HEK293T (cell line): Measurements from ENCODE around the gene MINAR2.
A peak's percentile ranks its signal among the peaks of the same experiment; 100 is the strongest.

Source experiments
- CTCF ChIA-PET: fragments of 350-600 bp; formaldehyde crosslinking; extraction: SDS; loops from one replicate; lab custom pipeline; 2021; ENCODE audit warnings: antibody characterized with exemption, inconsistent platforms; lab: Yijun Ruan, JAX
- POLR2A ChIA-PET: fragments of 350-600 bp; formaldehyde crosslinking; extraction: SDS; loops from one replicate; lab custom pipeline; 2020; ENCODE audit warnings: antibody characterized with exemption, inconsistent platforms; lab: Yijun Ruan, JAX
- DNase-seq: peaks from one replicate; pipeline ENCODE4 v3.0.0; 2012; ENCODE audit warnings: mixed read lengths; ENCODE audit errors: extremely low spot score
- ARNT ChIP-seq: fragments of 450-650 bp; IDR thresholded peaks from 2 replicates; pipeline ENCODE4 v1.6.1; 2017; ENCODE audit warnings: mild to moderate bottlenecking
- BHLHE40 ChIP-seq: fragments of 450-650 bp; IDR thresholded peaks from 2 replicates; pipeline ENCODE4 v1.6.1; 2016; ENCODE audit warnings: mild to moderate bottlenecking, moderate library complexity, borderline replicate concordance
- CTBP1 ChIP-seq: fragments of 450-650 bp; IDR thresholded peaks from 2 replicates; pipeline ENCODE4 v1.6.1; 2016; ENCODE audit warnings: borderline replicate concordance
- ELF4 ChIP-seq: fragments of 450-650 bp; IDR thresholded peaks from 2 replicates; pipeline ENCODE4 v1.6.1; 2017; ENCODE audit warnings: antibody characterized with exemption
- FOXA1 ChIP-seq: fragments of 450-650 bp; IDR thresholded peaks from 2 replicates; pipeline ENCODE4 v1.6.1; 2016; ENCODE audit warnings: mild to moderate bottlenecking
- FOXK2 ChIP-seq: fragments of 450-650 bp; IDR thresholded peaks from 2 replicates; pipeline ENCODE4 v1.6.1; 2016; ENCODE audit warnings: mild to moderate bottlenecking
- FOXM1 ChIP-seq: fragments of 450-650 bp; IDR thresholded peaks from 2 replicates; pipeline ENCODE4 v1.6.1; 2017; ENCODE audit warnings: mild to moderate bottlenecking, borderline replicate concordance
- HDGF ChIP-seq: fragments of 450-650 bp; IDR thresholded peaks from 2 replicates; pipeline ENCODE4 v1.6.1; 2017; ENCODE audit warnings: antibody characterized with exemption, borderline replicate concordance
- L3MBTL2 ChIP-seq: fragments of 450-650 bp; conservative IDR thresholded peaks from 2 replicates; pipeline ENCODE4 v1.6.1; 2016; ENCODE audit warnings: mild to moderate bottlenecking
- LEF1 ChIP-seq: fragments of 450-650 bp; IDR thresholded peaks from 2 replicates; pipeline ENCODE4 v1.6.1; 2017; ENCODE audit warnings: mild to moderate bottlenecking, borderline replicate concordance
- NFRKB ChIP-seq: fragments of 450-650 bp; IDR thresholded peaks from 2 replicates; pipeline ENCODE4 v1.6.1; 2016; ENCODE audit warnings: mild to moderate bottlenecking, moderate library complexity
- SP1 ChIP-seq: fragments of 450-650 bp; IDR thresholded peaks from 2 replicates; pipeline ENCODE4 v1.6.1; 2017
- SUZ12 ChIP-seq: fragments of 450-650 bp; IDR thresholded peaks from 2 replicates; pipeline ENCODE4 v1.6.1; 2016; ENCODE audit warnings: mild to moderate bottlenecking
- TARDBP ChIP-seq: fragments of 450-650 bp; IDR thresholded peaks from 2 replicates; pipeline ENCODE4 v1.6.1; 2016
- ZNF384 ChIP-seq: fragments of 450-650 bp; IDR thresholded peaks from 2 replicates; pipeline ENCODE4 v1.6.1; 2016
- TF ChIP-seq, protein P1 (sequence below): fragments of 450-650 bp; IDR thresholded peaks from 2 replicates; pipeline ENCODE4 v1.6.1; 2016

The MINAR2 gene

DNA sequence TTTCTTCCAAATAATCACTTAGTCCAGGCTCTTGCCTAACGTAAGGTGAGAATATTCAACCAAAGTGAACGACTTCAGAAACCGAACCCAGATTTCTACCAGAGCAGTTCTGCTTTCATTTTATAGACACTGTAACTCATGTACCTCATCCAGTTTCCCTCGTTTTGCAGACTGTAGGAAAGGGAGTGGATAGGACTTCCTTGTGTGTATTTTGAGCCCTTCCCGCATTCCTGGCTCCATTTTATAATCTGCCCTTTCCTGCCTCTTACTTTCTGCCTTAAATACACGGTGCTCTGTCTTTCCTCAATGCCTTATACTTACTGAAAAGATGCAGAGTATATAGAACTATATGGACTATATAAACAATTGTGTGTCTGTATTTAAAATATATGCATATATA lies 20.8 kb downstream of the MINAR2 start:
- POLR2A ChIA-PET: no interaction called here
- CTCF ChIA-PET: interaction anchor here (0.5 to 1.6 kb wide), 5 partner anchors 47 to 1338 kb away, joined by 3 to 5 read pairs (median 4); no protein-coding TSS in a partner anchor
- TF ChIP-seq FOXK2 (no peak), CTBP1 (no peak), HDGF (no peak), BHLHE40 (no peak), ZNF384 (no peak), NFRKB (no peak), L3MBTL2 (no peak), SP1 (no peak), ELF4 (no peak)
- TF ChIP-seq, protein P1, sequence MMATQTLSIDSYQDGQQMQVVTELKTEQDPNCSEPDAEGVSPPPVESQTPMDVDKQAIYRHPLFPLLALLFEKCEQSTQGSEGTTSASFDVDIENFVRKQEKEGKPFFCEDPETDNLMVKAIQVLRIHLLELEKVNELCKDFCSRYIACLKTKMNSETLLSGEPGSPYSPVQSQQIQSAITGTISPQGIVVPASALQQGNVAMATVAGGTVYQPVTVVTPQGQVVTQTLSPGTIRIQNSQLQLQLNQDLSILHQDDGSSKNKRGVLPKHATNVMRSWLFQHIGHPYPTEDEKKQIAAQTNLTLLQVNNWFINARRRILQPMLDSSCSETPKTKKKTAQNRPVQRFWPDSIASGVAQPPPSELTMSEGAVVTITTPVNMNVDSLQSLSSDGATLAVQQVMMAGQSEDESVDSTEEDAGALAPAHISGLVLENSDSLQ: no peak
- DNase-seq: no peak

DNA sequence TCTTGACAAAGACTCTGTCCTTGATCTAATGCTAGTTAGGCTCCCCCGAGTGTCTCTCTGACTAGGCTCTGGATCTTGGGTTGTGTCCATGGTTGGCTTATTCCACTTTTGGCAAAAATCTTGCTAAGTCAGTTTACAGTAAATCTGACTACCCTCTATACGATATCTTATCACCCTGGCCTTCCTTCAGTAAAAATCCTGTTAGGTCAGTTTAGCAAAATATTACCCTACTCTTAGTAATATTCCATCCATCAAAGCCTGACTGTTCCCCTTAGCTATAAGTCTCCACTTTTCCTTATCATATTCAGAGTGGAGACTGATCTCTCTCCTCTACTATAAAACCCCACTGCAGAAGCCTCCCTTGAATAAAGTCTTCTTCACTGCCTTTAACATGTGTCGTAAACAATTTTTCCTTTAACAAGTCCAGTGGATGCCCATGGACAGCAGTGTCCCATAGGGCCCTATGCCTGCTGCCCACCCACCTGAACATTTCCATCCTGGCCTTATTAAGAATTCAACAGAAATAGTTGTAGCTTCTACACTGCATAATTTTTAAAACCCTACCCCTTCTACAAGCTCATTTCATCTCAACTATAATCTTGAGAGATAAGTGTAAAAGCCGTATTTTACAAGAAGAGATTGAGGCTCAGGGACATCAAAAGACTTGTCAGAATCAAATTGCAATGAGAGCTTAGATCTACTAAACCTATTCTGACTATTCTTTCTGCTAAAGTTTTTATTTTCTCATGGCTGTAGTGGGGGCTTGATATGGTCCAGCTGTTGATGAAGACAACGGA lies 22.3 kb downstream of the MINAR2 start:
- TF ChIP-seq ELF4 (no peak), ZNF384 (no peak), CTBP1 (no peak), FOXA1 (no peak), NFRKB (no peak), ARNT (no peak), TARDBP (no peak), FOXK2 (no peak), LEF1 (no peak), SP1 (no peak), HDGF (no peak), FOXM1 (no peak), SUZ12 (no peak), L3MBTL2 (no peak), BHLHE40 (no peak)
- TF ChIP-seq, protein P1: no peak
- ChIA-PET POLR2A (no interaction called here), CTCF (interaction anchor here (0.7 to 5.8 kb wide), 7 partner anchors 14 to 1551 kb away, joined by 3 to 79 read pairs (median 4); no protein-coding TSS in a partner anchor)
- DNase-seq: no peak

DNA sequence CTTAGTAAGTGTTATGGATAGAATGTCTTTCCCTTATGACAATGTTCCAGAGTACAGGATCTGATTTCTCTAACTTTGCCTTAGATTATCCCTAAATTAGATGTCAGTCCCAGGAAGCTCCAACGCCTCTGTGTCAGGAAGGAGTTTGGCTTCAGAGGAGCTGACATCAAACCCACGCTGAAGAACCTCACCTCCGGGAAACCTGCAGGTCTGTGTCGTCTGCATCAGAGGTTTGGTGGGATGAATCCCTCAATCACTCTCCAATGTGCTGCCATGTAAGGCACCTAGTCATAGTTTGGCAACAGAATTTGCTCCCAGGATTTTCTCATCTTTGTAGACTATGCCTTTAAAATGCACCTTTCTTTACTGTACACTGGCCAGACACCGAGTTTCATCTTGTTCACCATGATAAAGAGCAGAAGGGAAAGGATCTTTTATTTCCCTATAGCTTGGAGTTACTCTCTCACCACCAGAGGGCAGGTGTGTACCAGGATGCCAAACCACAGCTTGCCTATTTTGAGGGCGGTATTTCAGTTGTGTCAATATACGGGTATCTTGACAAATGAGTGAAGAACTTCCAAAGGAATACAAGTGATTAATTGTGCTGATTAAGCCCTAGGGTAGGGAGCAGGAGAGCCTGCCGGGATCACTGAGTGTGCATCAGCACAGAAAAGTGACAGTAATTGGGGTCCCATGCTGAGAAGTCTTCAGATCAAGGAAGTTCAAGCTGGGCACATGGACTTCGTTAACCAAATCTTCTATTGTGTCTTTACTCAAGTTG lies 23.4 kb downstream of the MINAR2 start:
- TF ChIP-seq, protein P1: peak; percentile 17; the same call in 1 of the 2 replicates
- TF ChIP-seq ELF4: no peak
- TF ChIP-seq TARDBP: no peak
- TF ChIP-seq NFRKB: no peak
- CTCF ChIA-PET: interaction anchor here (0.5 to 5.8 kb wide), 19 partner anchors 10 to 1579 kb away, joined by 3 to 79 read pairs (median 3); no protein-coding TSS in a partner anchor
- DNase-seq: peak; percentile 53

DNA sequence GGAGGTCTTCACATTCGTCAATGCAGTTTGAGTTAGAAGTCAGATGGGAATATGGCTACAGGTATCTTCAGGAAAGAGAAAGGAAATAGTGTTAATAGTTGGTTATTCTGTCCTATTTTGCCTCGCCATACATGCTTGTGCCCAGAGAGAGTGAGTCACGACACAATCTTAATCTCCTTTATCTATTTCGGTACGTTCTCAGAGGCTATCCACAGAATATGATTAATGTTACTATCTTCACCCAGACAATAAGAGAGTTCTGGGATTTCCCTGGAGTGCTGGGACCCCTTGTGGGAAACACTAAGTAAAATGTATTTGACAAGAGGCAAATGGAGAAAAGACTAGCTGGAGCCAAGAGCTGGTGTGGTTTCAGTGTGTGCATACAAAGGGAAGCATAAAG lies 25.5 kb downstream of the MINAR2 start:
- TF ChIP-seq LEF1 (no peak), HDGF (no peak), NFRKB (no peak), ARNT (no peak), L3MBTL2 (no peak), FOXK2 (no peak), CTBP1 (no peak), FOXM1 (no peak), BHLHE40 (no peak)
- no peak for DNase-seq
- CTCF ChIA-PET: interaction anchor here (5.8 kb wide), 1 partner anchor 78 kb away, joined by 79 read pairs; no protein-coding TSS in a partner anchor
- POLR2A ChIA-PET: no interaction called here

More for the DNA sequence above, 23.4 kb downstream of the MINAR2 start:
- POLR2A ChIA-PET: interaction anchor here (1.0 kb wide), 1 partner anchor 311 kb away, joined by 3 read pairs; the partner anchor contains the start of gene ADAMTS19

DNA sequence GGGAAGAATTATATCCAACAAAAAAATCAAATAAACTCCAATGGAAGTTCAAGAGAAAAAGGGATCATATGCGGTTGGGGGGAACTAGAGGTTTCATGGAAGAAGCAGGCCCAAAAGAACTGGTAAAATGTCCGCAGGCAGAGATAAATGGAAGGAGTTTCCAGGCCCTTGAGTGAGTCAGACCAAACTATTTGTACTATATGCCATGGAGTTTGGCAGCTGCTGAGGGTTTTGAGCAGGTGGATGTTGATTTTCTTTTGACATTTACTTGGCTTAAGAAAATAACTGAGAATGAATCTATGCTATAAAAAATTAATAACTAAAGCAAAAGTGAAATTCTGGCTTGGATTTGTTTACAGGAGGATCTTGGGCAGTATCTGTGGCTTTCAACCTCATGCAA lies 33.7 kb downstream of the MINAR2 start:
- DNase-seq: no peak
- no peak for TF ChIP-seq FOXK2
- no peak for TF ChIP-seq LEF1
- TF ChIP-seq HDGF: no peak
- TF ChIP-seq ELF4: no peak
- no peak for TF ChIP-seq TARDBP
- CTCF ChIA-PET: interaction anchor here (1.4 kb wide), 1 partner anchor 10 kb away, joined by 6 read pairs; no protein-coding TSS in a partner anchor
- POLR2A ChIA-PET: no interaction called here

DNA sequence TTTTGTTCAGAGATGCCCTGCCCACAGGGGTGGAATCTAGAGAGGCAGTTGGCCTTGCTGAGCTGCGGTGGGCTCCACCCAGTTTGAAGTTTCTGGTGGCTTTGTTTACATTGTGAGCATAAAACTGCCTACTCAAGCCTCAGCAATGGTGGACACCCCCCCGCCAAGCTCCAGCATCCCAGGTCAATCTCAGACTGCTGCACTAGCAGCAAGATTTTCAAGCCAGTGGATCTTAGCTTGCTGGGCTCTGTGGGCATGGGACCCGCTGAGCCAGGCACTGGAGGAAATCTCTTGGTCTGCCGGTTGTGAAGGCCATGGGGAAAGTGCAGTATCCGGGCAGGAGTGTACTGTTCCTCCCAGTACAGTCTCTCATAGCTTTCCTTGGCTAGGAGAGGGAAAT lies 55.5 kb downstream of the MINAR2 start:
- ChIA-PET CTCF (no interaction called here), POLR2A (no interaction called here)
- DNase-seq: no peak
- TF ChIP-seq L3MBTL2: no peak
